Mesothelial cell of epicardium (in vitro differentiated cells): Measurements from ENCODE around the gene OR5B21. TPM values are rescaled to one million over a fixed set of nuclear protein-coding genes. Genes with fewer than 3 reads are reported as not detected.

ENCODE experiments used
- DNase-seq, 2 experiments: peaks; one replicate each; pipeline ENCODE4 v3.0.0; 2021; ENCODE audit warnings: low spot score in 2 of 2; ENCODE audit not compliant: unreplicated experiment in 2 of 2
- H3K27ac Mint-ChIP-seq: 2 replicates; pipeline ENCODE4 v1.8.0; 2021; ENCODE audit warnings: mixed read lengths
- H3K27me3 Mint-ChIP-seq: 2 replicates; pipeline ENCODE4 v1.8.0; 2021; ENCODE audit warnings: low read depth, mixed read lengths
- H3K36me3 Mint-ChIP-seq: 2 replicates; pipeline ENCODE4 v1.8.0; 2021; ENCODE audit warnings: mixed read lengths
- H3K4me1 Mint-ChIP-seq: 2 replicates; pipeline ENCODE4 v1.8.0; 2021; ENCODE audit warnings: mixed read lengths
- H3K4me3 Mint-ChIP-seq: 2 replicates; pipeline ENCODE4 v1.8.0; 2021; ENCODE audit warnings: mild to moderate bottlenecking, moderate library complexity, mixed read lengths
- H3K9me3 Mint-ChIP-seq: 2 replicates; pipeline ENCODE4 v1.8.0; 2021; ENCODE audit warnings: mixed read lengths
- total RNA-seq: library from RNA; stranded (reverse); gene quantifications from 3 replicates; pipeline ENCODE4 v1.2.1, GENCODE V29; 2021
- TF ChIP-seq, protein P1 (sequence below): fragments of 200-600 bp; sonication (generic); IDR thresholded peaks from one replicate; pipeline ENCODE4 v1.5.0; 2021; ENCODE audit warnings: antibody characterized with exemption; ENCODE audit not compliant: unreplicated experiment

The OR5B21 gene
- not detected in 3 replicates for total RNA-seq

DNA sequence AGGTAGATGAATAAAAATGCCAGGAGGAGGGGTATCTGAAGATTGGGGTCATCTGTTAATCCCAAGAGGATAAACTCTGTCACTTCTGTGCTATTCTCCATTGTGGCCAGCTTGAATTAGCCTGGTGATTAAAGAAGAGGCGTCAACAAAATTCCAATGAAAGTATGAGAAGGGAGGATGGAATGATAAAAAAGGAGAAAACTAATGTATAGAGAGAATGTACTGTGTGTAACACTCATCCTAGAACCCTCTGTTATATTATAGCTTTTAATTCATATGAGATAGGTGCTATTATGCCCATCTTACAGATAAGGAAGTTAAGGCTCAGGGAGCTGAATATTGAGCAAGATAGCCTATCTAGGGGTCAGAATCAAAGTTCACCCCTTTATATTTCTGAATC is at the start of gene OR5B21:
TSS of gene OR5B21 (minus strand) at position 101 of the 400 bp plus-strand sequence. CDS start at position 101, 0 bp downstream.
- peaks cover 14% of the 10 kb centered on the region for H3K27me3 Mint-ChIP-seq
- no peak for DNase-seq
- H3K9me3 Mint-ChIP-seq = no peaks in the 10 kb centered on the region
- TF ChIP-seq, protein P1, sequence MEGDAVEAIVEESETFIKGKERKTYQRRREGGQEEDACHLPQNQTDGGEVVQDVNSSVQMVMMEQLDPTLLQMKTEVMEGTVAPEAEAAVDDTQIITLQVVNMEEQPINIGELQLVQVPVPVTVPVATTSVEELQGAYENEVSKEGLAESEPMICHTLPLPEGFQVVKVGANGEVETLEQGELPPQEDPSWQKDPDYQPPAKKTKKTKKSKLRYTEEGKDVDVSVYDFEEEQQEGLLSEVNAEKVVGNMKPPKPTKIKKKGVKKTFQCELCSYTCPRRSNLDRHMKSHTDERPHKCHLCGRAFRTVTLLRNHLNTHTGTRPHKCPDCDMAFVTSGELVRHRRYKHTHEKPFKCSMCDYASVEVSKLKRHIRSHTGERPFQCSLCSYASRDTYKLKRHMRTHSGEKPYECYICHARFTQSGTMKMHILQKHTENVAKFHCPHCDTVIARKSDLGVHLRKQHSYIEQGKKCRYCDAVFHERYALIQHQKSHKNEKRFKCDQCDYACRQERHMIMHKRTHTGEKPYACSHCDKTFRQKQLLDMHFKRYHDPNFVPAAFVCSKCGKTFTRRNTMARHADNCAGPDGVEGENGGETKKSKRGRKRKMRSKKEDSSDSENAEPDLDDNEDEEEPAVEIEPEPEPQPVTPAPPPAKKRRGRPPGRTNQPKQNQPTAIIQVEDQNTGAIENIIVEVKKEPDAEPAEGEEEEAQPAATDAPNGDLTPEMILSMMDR = no peak
- no peaks in the 10 kb centered on the region for H3K36me3 Mint-ChIP-seq
- H3K4me3 Mint-ChIP-seq = no peak within 1 kb of the TSS
- H3K4me1 Mint-ChIP-seq = no peaks in the 10 kb centered on the region
- no peak within 1 kb of the TSS for H3K27ac Mint-ChIP-seq

DNA sequence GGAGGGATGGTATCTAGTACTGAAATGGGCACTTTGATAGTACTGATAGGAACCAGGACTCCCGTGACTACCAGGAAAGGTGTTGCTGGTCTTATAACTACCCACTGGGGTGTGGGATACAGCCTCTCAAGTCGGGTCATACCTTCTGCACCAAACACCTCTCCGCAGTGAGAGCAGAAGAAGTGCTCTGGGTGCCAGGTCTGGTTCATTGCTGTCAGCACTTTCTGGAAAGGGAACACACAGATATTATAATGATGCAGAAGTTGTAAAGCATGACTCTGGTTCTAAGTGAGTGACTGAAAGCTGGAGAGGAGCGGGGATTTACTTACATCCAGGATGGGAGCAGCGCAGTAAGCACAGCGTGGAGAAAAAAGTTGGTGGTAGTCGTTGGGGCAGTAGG is 41.7 kb upstream of the OR5B21 start:
- Mint-ChIP-seq H3K27ac (no peak overlapping the region), H3K9me3 (peaks cover 4% of the 10 kb centered on the region), H3K27me3 (no peaks in the 10 kb centered on the region), H3K4me3 (no peak overlapping the region), H3K4me1 (no peaks in the 10 kb centered on the region), H3K36me3 (peaks cover 54% of the 10 kb centered on the region)
- TF ChIP-seq, protein P1 = no peak
- no peak for DNase-seq

DNA sequence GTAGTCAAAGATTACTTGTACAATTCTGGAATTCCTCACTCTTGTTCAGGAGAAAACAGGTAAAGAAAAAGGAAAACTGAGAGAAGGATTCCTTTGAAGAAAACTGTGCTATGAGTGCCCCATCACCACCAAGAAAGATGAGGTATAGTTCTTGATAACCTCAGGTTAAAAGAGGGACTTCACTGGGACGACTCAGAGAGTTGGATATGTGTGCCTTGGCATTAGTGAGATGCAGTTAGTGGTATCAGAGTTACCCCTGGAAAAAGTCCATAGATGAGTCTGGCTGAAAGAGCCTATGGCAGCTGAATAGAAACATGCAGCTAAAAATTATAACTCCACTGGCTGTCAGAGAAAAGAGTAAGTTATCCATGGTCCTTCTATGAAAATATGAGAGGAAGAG is 38.9 kb upstream of the OR5B21 start:
- no peak overlapping the region for H3K27ac Mint-ChIP-seq
- peaks cover 8% of the 10 kb centered on the region for H3K9me3 Mint-ChIP-seq
- peaks cover 42% of the 10 kb centered on the region for H3K36me3 Mint-ChIP-seq
- no peak overlapping the region for H3K4me3 Mint-ChIP-seq
- TF ChIP-seq, protein P1 = no peak
- no peaks in the 10 kb centered on the region for H3K27me3 Mint-ChIP-seq
- H3K4me1 Mint-ChIP-seq = no peaks in the 10 kb centered on the region
- DNase-seq = no peak

DNA sequence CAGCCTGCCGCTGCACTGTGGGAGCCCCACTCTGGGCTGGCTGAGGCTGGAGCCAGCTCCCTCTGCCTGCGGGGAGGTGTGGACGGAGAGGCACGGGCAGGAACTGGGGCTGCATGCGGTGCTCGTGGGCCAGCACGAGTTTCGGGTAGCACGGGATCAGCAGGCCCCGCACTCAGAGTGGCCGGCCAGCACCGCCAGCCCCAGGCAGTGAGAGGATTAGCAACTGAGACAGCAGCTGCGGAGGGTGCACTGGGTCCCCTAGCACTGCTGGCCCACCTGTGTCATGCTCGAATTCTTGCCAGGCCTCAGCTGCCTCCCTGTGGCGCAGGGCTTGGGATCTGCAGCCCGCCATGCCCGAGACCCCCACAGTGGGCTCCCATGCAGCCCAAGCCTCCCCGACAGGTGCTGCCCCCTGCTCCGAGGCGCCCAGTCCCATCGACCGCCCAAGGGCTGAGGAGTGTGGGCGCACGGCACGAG is 24.0 kb upstream of the OR5B21 start:
- Mint-ChIP-seq H3K9me3 (peaks cover 12% of the 10 kb centered on the region), H3K4me1 (no peaks in the 10 kb centered on the region), H3K36me3 (peaks cover 32% of the 10 kb centered on the region), H3K27me3 (no peaks in the 10 kb centered on the region), H3K4me3 (no peak overlapping the region), H3K27ac (no peak overlapping the region)
- TF ChIP-seq, protein P1 = no peak
- DNase-seq = no peak

DNA sequence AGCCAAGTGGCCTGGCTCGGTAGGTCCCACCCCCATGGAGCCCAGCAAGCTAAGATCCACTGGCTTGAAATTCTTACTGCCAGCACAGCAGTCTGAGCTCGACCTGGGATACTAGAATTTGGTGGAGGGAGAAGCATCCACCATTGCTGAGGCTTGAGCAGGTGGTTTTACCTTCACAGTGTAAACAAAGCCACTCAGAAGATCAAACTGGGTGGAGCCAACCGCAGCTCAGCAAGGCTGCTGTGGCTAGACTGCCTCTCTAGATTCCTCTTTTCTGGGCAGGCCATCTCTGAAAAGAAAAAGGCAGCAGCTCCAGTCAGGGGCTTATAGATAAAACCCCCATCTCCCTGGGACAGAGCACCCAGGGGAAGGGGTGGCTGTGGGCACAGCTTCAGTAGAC is 22.3 kb upstream of the OR5B21 start:
- H3K27me3 Mint-ChIP-seq = no peaks in the 10 kb centered on the region
- no peak for DNase-seq

More for the DNA sequence above, 22.3 kb upstream of the OR5B21 start:
- no peak overlapping the region for H3K4me3 Mint-ChIP-seq
- peaks cover 5% of the 10 kb centered on the region for H3K9me3 Mint-ChIP-seq
- no peaks in the 10 kb centered on the region for H3K4me1 Mint-ChIP-seq
- peaks cover 22% of the 10 kb centered on the region for H3K36me3 Mint-ChIP-seq
- TF ChIP-seq, protein P1 = no peak
- H3K27ac Mint-ChIP-seq = no peak overlapping the region
